Sciatic nerve (tissue), 2 donors: Measurements from ENCODE around the gene LRRC26. TPM values are rescaled to one million over a fixed set of nuclear protein-coding genes. Genes with fewer than 3 reads are reported as not detected.

Source experiments
- ATAC-seq: fragments of 200-7000 bp; cut with Tn5 transposase; one replicate; pipeline ENCODE4 v1.9.1; 2020; ENCODE audit warnings: mild to moderate bottlenecking, moderate library complexity
- DNase-seq: peaks from one replicate; pipeline ENCODE4 v3.0.0-alpha.2; 2020; ENCODE audit warnings: low spot score
- intact Hi-C: fragments of 100-400 bp; cut with DNase I; formaldehyde crosslinking; loops from one replicate; pipeline ENCODE4 v1.14.2; 2022
- total RNA-seq: library from RNA; stranded (reverse); fragmentation: NEBNext Ultra II Directional; extraction: Animal tissue kit (Norgen Biotek cat#: 25700); gene quantifications from one replicate; pipeline ENCODE4 v1.2.1, GENCODE V29; 2021
- donor health status: DM: no; HTN: no; CAD: no.
- donor health status: DM: no; HTN: no; CAD: no.

LRRC26 gene, protein sequence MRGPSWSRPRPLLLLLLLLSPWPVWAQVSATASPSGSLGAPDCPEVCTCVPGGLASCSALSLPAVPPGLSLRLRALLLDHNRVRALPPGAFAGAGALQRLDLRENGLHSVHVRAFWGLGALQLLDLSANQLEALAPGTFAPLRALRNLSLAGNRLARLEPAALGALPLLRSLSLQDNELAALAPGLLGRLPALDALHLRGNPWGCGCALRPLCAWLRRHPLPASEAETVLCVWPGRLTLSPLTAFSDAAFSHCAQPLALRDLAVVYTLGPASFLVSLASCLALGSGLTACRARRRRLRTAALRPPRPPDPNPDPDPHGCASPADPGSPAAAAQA
- not detected for total RNA-seq

DNA sequence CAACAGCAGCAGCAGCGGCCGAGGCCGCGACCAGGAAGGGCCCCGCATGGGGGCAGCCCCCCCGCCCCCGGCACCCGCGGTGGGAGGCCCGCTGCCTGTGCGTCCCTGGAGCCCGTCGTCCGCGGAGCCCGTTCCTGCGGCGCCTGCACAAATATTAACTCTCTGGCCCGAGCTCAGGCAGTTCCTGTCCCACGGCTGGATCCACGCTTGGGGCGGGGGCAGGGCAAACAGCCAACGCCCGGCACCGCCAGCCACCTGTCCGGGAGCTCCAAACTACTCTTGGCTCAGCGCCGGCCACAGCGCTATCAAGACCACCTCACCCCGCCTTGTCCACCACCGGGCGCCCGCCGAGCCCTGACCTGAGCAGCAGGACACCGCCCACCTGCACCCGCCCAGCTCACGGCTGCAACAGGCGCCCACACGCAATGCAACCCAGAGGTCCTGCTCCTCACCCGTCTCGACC is at the start of gene LRRC26:
TSS of gene LRRC26 (minus strand) at position 156 of the 463 bp plus-strand sequence. CDS start at position 48, 108 bp downstream.
- ATAC-seq = no peak
- intact Hi-C loops = no loop called here

DNA sequence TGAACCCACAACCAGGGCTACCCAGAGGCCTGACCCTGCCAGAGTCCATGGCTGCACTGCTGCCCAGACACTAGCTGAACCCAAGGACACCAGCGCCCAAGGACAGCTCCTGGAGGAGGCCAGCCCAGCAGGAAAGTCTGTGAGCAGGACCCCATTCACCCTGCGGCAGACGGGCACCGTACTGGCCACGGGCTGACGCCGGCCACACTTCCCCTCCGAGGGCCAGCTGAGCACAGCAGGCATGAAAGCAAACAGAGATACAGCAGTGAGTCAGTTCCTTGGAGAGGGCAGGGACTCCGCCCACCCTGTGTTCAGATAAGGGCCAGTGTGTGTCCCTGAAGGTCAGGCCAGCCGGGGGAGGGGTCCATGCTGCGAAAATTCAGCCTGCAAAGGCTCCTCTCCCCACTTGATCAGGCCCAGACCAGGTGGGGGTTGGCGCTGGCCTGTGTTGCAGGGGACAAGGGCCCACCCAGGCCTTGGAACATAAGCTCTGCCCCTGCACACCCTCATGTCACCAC is 49.0 kb upstream of the LRRC26 start:
- ATAC-seq = no peak
- intact Hi-C loops = no loop called here

More for the DNA sequence above, at the start of gene LRRC26:
- no peak for DNase-seq

DNA sequence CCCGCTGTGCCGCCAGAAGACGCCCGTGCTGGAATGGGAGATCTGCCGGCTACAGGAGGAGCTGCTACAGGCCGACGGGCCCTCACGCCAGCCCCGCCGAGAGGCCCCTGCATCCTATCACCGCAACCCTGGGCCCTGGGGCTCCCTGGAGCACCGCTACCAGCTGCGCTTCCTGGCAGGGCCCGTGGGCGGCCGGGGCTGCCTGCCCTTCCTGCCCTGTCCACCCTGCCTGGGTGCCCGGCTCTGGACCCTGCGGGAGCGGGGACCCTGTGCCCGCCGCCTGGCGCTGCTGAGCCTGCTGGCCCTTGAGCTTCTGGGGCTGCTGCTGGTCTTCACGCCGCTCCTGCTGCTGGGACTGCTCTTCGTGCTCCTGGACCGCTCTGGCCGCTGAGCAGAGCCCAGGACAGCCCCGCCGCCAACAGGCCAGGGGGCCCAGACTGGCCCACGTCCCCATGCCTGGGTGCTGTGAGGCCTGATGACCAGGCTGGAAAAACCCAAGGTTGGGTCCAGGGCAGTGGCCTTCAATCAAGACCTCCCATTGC is 48.4 kb upstream of the LRRC26 start:
- DNase-seq (no peak), ATAC-seq (no peak)
- intact Hi-C loops = no loop called here

More for the DNA sequence above, 49.0 kb upstream of the LRRC26 start:
- DNase-seq = no peak

DNA sequence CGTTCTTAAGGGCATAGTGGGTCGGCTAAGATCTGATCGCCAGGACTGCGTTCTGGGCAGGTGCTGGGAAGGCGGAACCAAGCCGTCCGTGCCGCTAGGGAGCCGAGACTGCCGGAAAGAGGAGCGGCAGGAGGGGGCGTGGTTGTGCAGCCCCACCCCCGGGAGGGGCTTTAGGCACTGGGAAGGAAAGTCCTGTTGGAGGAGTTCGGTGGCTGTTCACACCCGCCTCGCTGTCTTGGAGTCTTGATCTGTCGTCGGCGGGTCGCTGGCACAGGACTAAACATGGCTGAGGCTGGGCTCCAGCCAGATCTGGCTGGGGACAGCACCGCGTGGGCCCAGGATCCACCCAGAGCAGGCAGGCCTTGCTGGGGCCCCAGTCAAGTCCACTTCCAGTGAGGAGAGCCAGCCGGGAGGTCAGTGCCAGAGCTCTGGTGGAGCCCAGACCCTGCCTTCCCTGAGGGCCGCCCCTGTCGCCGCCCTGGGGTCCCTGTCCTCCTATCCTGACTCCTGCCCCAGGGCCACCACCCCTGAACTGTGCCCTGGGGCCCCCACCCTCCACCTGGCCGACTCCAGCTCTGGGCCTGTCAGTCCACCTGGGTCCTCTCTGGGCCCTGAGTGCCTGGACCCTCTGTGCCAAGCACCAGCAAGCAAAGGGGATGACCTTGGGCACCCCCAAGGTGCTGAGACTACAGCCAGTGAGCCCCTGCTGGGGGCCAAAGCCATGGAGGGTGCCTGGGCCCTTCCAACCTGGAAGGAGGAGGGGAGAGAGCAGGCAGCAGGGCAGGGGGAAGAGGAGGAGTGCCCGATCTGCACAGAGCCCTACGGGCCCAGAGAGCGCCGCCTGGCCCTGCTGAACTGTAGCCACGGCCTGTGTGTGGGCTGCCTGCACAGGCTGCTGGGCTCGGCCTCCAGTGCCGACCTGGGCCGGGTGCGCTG is 47.7 kb upstream of the LRRC26 start:
- intact Hi-C loops = no loop called here
- ATAC-seq = peak; percentile 79
- peak; percentile 85 for DNase-seq

DNA sequence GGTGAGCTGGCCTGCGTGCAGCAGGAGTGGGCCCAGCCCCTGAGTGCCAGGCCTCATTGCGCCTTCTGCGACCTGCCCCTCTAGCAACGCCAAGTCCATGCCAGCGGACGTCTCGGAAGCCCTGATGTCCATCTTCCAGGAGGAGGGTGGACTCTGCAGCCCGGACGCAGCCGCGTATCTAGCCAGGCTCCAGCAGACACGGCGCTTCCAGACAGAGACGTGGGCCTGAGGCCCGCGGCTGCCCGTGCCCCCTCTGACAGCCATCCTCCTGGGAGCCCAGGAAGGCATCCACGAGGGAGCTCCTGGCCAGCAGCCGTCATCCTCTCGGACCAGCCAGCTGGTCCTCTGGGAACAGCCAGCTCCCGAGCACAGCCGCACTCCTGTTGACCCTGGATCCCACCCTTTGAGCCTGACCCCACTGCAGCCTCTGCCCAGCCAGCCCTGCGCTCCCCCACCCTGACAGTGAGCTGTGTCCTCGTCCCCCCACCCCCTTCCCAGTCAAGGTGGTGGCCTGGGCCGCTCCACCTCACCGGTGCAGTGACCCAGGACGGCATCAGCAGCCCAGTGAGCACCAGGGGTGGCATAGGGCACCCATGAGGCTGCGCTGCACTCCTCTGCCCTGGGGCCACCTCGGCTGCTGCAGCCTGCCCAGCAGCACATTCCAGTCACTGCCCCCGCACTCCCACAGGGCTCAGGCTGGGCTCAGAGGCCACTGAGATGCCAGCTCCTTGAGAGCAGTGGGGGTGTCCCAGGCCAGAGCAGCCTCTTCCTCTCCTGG is 46.5 kb upstream of the LRRC26 start:
- DNase-seq (no peak), ATAC-seq (peak; percentile 4)
- intact Hi-C loops = no loop called here

DNA sequence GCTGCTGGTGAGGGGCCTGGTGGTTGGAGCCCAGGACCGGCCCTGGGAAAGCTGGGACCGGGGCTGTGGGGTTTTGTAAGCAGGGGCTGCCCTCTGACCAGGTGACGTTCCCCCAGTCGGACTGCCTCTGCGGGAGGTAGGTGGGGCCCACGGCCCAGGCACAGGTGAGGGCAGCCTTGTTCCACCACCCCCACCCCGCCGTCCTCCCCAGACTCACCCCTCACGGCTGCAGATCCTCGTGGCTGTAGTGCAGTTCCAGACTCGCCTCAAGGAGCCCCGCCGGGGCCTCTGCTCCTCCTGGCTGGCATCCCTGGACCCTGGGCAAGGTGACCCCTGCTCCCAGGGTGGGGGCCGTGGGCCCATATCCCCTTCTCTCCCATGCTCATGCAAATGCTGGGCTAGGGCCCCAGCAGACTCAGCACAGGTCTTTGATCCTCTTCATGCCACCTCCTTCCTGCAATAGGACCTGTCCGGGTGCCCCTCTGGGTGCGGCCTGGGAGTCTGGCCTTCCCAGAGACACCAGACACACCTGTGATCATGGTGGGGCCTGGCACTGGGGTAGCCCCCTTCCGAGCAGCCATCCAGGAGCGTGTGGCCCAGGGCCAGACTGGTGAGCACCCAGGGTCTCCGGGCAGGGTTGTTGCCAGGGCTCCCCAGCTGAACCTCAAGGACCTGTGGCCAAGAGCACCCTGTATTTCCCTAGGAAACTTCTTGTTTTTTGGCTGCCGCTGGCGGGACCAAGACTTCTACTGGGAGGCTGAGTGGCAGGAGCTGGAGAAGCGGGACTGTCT is 45.5 kb upstream of the LRRC26 start:
- DNase-seq (no peak), ATAC-seq (no peak)
- intact Hi-C loops = no loop called here

DNA sequence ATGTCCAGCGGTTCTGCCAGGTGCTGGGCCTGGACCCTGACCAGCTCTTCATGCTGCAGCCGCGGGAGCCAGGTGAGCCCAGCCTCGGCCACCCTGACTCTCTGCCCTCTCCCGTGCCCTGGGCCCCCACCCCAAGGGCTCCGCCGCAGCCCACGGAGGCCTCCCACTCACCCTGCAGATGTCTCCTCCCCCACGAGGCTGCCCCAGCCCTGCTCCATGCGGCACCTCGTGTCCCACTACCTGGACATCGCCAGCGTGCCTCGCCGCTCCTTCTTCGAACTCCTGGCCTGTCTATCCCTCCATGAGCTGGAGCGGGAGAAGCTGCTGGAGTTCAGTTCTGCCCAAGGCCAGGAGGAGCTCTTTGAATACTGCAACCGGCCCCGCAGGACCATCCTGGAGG is 44.8 kb upstream of the LRRC26 start:
- ATAC-seq = no peak
- intact Hi-C loops = no loop called here
- no peak for DNase-seq

DNA sequence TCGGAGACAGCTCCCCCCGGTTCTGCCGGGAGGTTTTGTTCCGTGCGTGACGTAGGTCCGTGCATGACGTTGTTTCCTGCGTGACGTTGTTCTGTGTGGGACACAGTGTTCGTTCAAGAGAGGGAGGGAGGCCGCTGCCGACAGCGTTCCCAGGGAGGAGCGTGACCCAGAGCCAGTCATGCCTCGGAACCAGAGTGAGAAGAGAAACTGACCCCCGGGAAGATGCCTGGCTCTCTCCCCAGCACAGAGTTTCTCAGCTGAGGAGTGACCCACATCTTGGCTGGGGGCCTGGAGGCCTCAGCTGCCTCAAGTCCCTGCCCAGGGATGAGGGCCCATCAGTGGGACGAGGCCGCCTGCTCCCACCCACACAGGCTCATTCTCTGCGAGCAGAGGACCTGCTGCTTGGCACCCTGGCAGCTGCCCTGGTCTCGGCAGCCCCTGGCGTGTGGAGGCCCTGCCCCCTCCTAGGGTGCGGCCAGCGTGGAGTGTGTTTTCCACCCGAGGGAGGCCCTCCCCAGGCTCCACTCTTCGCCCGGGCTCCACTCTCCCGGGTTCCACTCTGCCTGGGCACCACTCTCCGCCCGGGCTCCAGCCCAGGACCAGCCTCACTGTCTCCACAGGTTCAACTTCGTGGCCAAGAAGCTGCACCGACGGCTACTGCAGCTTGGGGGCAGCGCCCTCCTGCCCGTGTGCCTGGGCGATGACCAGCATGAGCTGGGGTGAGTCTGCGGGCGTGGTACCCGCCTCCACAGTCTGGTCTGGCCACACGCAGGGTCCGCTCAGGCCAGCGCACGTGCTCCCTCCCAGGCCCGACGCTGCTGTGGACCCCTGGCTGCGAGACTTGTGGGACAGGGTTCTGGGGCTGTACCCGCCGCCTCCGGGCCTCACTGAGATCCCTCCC is 43.6 kb upstream of the LRRC26 start:
- DNase-seq (no peak), ATAC-seq (no peak)
- intact Hi-C loops = no loop called here

DNA sequence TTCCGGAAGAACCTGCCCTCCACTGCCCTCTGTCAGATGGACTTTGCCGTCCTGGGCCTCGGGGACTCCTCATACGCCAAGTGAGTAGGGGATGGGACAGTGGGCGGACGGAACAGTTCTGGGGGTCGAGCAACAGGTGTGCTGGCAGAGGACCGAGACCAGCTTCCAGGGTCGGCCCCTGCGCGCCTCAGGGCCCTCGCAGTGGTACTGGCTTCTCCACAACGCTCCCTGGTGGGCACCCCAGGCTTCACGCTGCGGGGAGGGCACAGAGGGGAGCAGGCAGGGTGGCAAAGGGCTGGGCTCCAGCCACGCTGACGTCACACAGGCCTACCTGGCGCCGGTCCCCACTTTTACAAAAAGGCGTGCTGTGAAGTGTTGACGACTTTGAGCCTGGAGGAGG is 42.7 kb upstream of the LRRC26 start:
- intact Hi-C loops = no loop called here
- no peak for DNase-seq
- ATAC-seq = no peak

DNA sequence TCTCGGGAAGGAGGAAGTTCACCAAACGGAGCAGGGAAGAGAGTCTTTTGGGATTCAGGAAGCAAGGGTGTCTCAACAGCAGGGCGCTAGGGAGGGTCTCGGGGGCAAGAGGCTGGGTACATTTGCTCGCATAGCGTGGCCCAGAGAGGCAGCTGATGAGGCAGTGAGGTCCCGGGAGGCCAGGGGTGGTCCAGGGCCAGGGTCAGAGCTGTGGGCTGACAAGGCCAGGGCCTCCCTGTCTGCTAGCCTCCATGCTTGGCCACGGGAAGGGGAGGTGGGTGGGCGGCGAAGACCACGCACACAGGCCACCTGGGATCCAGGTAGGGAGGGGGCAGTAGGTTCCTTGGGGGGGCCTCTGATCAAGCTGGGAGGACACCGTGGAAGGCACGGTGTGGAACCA is 41.7 kb upstream of the LRRC26 start:
- no peak for ATAC-seq
- intact Hi-C loops = no loop called here
- no peak for DNase-seq

DNA sequence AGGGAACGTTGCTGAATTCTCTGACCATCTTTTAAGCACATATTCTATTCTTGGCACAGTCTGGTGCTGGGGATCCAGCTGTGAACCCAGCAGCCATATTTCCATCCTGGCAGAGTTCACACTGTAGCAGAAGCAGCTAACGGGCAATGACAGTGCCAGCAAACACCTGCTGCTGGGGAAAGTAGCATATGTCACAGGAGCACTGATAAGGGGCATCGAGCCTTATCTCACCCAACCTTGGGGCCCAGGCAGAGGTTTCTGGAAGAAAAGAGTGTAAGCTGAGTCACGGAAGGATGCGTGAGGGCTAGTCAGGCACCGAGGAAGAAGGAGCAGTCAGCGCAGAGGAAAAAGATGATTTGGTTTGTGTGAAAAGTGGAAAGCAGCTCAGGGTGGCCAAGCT is 36.8 kb upstream of the LRRC26 start:
- DNase-seq = no peak
- no peak for ATAC-seq
- intact Hi-C loops = no loop called here

DNA sequence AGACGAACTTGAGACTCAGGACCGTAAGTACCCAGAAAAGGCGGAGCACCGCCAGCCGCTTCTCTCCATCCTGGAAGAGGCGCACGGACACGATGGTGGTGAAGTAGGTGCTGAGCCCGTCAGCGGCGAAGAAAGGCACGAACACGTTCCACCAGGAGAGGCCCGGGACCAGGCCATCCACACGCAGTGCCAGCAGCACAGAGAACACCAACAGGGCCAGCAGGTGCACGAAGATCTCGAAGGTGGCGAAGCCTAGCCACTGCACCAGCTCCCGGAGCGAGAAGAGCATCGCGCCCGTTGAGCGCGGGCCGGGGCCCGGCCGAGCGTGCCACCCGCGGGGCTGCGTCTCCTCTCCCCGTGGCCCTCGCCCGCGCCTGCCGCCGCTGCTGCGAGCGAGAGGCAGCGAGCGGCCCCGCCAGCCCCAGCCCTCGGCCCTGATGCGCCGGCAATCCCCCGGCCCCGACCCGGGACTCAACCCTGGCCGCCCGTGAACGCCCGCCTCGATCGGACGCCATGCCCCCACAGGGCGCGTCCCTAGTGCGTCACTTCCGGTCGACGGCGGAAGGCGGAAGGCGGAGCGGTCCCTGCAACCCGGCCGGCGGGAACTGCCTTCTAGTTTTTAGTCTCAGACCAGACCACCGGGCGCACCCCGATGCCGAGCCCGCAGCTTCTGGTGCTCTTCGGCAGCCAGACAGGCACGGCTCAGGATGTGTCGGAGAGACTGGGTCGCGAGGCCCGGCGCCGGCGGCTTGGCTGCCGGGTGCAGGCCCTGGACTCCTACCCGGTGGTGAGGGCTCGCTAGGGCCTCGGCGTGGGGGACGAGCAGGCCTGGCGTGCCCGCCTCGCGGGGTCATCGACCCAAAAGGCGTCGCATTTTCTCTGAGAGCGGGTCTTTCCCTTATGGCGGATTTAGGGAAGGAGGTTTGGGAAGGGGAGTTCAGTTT is 35.5 kb upstream of the LRRC26 start, which contains the start of the genes NDOR1 and TMEM203:
TSS of gene NDOR1 (plus strand) at position 575 of the 944 bp plus-strand sequence. CDS start at position 653, 78 bp downstream.
TSS of gene TMEM203 (minus strand) at position 523 of the 944 bp plus-strand sequence. CDS start at position 289, 234 bp downstream.
- DNase-seq = peak; percentile 97
- intact Hi-C loops = no loop called here
- peak; percentile 72 for ATAC-seq

DNA sequence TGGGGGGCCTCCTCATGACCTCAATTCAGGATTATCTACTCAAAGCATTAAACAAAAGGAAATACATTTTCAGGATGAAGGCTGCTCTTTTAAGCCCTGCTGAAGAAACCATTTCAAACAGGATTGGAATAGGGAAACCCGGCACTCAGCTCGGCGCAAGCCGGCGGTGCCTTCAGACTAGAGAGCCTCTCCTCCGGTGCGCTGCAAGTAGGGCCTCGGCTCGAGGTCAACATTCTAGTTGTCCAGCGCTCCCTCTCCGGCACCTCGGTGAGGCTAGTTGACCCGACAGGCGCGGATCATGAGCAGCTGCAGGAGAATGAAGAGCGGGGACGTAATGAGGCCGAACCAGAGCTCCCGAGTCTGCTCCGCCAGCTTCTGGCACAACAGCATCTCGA is 34.9 kb upstream of the LRRC26 start:
- intact Hi-C loops = no loop called here
- no peak for ATAC-seq
- no peak for DNase-seq

DNA sequence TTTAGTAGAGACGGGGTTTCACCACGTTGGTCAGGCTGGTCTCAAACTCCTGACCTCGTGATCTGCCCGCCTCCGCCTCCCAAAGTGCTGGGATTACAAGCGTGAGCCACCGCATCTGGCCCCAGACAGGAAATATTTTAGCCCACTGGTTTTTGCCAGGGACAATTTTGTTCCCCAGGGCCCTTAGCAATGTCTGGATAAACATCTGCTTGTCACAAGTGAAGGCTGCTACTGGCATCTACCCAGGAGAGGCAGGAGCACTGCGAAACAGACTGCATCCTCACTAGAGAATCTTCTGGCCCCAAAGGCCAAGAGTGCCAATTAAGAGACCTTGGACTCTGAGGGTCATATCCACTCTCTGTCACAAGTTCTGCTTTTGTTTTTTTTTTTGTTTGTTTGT is 33.1 kb upstream of the LRRC26 start:
- intact Hi-C loops = no loop called here
- DNase-seq (no peak), ATAC-seq (no peak)

DNA sequence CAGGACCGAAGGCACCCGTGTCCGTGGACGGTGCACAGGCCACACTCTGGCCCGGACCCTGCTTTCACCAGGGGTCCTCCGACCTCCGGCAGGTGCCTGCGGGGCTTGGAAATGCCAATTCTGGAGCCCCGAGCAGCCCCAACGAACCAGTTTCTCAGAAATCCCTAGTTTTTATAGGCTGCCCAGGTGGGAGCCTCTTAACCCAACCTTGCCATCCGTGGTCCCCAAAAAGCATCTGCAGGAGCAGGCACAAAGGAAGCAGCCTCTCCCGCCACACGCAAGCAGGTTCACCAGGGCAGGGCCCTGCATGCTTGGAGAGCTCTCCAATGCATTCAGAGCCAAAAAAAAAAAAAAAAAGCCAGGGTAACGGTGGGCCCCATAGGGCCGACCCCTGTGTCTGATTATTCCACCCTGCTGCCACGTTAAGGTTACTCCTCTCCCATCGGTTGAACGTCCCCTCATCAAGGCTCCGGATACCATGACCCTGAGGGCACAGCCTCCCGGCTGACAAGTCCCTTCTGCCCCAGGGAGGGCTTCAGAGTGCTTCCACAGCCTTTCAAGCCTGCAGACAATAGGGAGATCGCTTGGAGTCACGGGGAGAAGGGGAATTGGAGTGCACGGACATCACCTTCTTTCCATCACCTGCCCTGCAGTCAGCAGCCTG is 31.5 kb upstream of the LRRC26 start:
- ATAC-seq (no peak), DNase-seq (no peak)
- intact Hi-C loops = no loop called here
